ENCODE data around the gene LDAF1. TPM values are rescaled to one million over a fixed set of nuclear protein-coding genes. Genes with fewer than 3 reads are reported as not detected.

Gene LDAF1
- total and polyA plus RNA-seq, 4 donors, result 1.2 to 2.4 (median 1.7) TPM

- Histone ChIP-seq H3K9me3 (ENCODE audit: control insufficient read depth in 4 of 4, low read length in 3 of 4) (no peaks in the 10 kb centered on the region), H3K9ac (ENCODE audit: low read depth in 1 of 2, low read length in 2 of 2) (no peak overlapping the region), H3K27me3 (ENCODE audit: control insufficient read depth in 4 of 4, insufficient read depth in 4 of 4, low read length in 3 of 4) (no peaks in the 10 kb centered on the region), H3K27ac (ENCODE audit: low read depth in 1 of 2, low read length in 2 of 2) (no peak overlapping the region), H3K4me3 (ENCODE audit: low read depth in 1 of 3, low read length in 3 of 3) (no peak overlapping the region), H3K4me1 (ENCODE audit: control insufficient read depth in 4 of 4, insufficient read depth in 4 of 4, low read length in 3 of 4) (no peaks in the 10 kb centered on the region), H3K36me3 (ENCODE audit: control insufficient read depth in 4 of 4, insufficient read depth in 3 of 4, low read depth in 1 of 4, low read length in 3 of 4) (peaks cover 0 to 2% (median 0%) of the 10 kb centered on the region in 4 donors)
- TF ChIP-seq REST (IDR thresholded peaks at IDR 0.05), result no peak
- TF ChIP-seq ZBTB33 (IDR thresholded peaks at IDR 0.05), result no peak
- TF ChIP-seq NR2F2 (IDR thresholded peaks at IDR 0.05), result no peak
- TF ChIP-seq YY1 (IDR thresholded peaks at IDR 0.05), result no peak
- no peak for TF ChIP-seq SP1 (IDR thresholded peaks at IDR 0.05)
- no peak for TF ChIP-seq ATF3 (IDR thresholded peaks at IDR 0.05)
- TF ChIP-seq CTCF (IDR thresholded peaks at IDR 0.05; ENCODE audit: low read depth, low read length, missing input control), result no peak
- TF ChIP-seq TAF1 (conservative IDR thresholded peaks at IDR 0.05), result no peak
- DNase-seq (ENCODE audit: low spot score), result no peak
- WGBS, result 95% methylated on average over 3 of the region's 3 CpGs
Measured at GRCh38 chr16:21172650-21173049, 14.2 kb downstream of the LDAF1 start.

GRCh38 chr16:21175397-21175796 is 16.9 kb downstream of the LDAF1 start:
- Histone ChIP-seq H3K9ac (ENCODE audit: low read depth in 1 of 2, low read length in 2 of 2) (no peak overlapping the region), H3K27ac (ENCODE audit: low read depth in 1 of 2, low read length in 2 of 2) (no peak overlapping the region), H3K4me1 (ENCODE audit: control insufficient read depth in 4 of 4, insufficient read depth in 4 of 4, low read length in 3 of 4) (no peaks in the 10 kb centered on the region), H3K9me3 (ENCODE audit: control insufficient read depth in 4 of 4, low read length in 3 of 4) (no peaks in the 10 kb centered on the region), H3K27me3 (ENCODE audit: control insufficient read depth in 4 of 4, insufficient read depth in 4 of 4, low read length in 3 of 4) (no peaks in the 10 kb centered on the region), H3K4me3 (ENCODE audit: low read depth in 1 of 3, low read length in 3 of 3) (no peak overlapping the region), H3K36me3 (ENCODE audit: control insufficient read depth in 4 of 4, insufficient read depth in 3 of 4, low read depth in 1 of 4, low read length in 3 of 4) (peaks cover 0 to 2% (median 0%) of the 10 kb centered on the region in 4 donors)
- 76% methylated on average over 1 of the region's 1 CpG for WGBS
- DNase-seq (ENCODE audit: low spot score), result no peak
- no peak for TF ChIP-seq YY1 (IDR thresholded peaks at IDR 0.05)
- no peak for TF ChIP-seq HNF4A (conservative IDR thresholded peaks at IDR 0.05)
- no peak for TF ChIP-seq FOXA2 (IDR thresholded peaks at IDR 0.05)
- no peak for TF ChIP-seq ATF3 (IDR thresholded peaks at IDR 0.05)
- TF ChIP-seq ZBTB33 (IDR thresholded peaks at IDR 0.05), result no peak
- TF ChIP-seq NR2F2 (IDR thresholded peaks at IDR 0.05), result no peak
- no peak for TF ChIP-seq HNF4G (IDR thresholded peaks at IDR 0.05)
- no peak for TF ChIP-seq GABPA (IDR thresholded peaks at IDR 0.05 in 1 of 2, conservative IDR thresholded peaks at IDR 0.05 in 1 of 2)
- no peak for TF ChIP-seq TAF1 (conservative IDR thresholded peaks at IDR 0.05)
- TF ChIP-seq CTCF (IDR thresholded peaks at IDR 0.05; ENCODE audit: low read depth, low read length, missing input control), result no peak
- no peak for TF ChIP-seq EGR1 (IDR thresholded peaks at IDR 0.05; ENCODE audit: low read depth in 2 of 2)
- TF ChIP-seq RXRA (IDR thresholded peaks at IDR 0.05), result no peak
- no peak for TF ChIP-seq REST (IDR thresholded peaks at IDR 0.05)
- no peak for TF ChIP-seq SP1 (IDR thresholded peaks at IDR 0.05)

All from liver (tissue), 9 donors.